ENCODE data around the gene LRRC8E. TPM values are rescaled to one million over a fixed set of nuclear protein-coding genes. Genes with fewer than 3 reads are reported as not detected.
A peak's percentile ranks its signal among the peaks of the same experiment; 100 is the strongest.

LRRC8E gene
- total and polyA plus RNA-seq, 10 of the 15 experiments (the other 5 are each of a cell fraction or from before 2014, with no cell fraction given) = 0.04 to 0.32 (median 0.25) TPM; not detected in 7

DNA sequence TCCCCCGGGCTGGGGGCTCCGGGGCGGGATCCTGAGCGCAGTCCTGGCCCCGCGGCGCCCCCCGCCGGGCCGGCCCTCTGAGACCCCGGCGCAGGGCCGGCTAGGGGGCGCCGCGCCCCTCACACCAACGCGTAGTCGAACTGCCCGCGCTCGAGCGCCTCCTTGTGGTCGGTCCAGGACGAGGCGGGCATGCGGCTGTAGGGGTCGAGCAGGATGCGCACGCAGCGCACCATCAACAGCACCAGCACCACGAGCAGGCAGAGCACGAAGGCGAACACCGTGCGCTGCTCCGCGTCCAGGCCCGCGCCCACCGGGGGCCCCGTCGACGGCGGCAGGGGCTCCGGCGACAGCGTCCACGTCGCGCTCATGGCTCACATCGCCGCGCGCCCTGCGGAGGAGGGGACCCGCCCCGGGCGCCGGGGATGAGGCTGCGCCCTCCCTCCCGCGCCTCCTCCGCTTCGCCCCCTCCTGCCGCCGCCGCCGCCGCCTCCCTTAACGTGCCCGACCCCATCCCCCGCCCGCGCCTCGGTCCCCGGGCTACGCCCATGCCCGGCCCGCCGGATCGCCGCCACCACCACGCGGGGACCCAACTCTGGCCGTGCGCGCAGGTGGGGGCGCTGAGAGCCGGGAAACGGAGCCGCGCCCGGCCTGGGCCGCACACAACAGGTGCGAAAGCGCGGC lies 37.0 kb downstream of the LRRC8E start:
- ATAC-seq (peak; percentile 57), DNase-seq (ENCODE audit: low read depth, low spot score) (no peak), FAIRE-seq (peak; percentile 91)
- CTCF ChIA-PET = no interaction called here
- Histone ChIP-seq H3K9me3 (replicated peaks; ENCODE audit: control insufficient read depth, insufficient read depth, low read length) (no peaks in the 10 kb centered on the region), H3K9ac (ENCODE audit: control insufficient read depth, insufficient read depth, low read length) (no peak overlapping the region), H2AFZ (ENCODE audit: control insufficient read depth, low read depth, low read length) (peak overlapping the region; percentile 29; the same call in 1 of the 2 replicates), H3K27ac (ENCODE audit: control insufficient read depth, insufficient read depth) (no peak overlapping the region), H3K27me3 (replicated peaks in 1 of 2; ENCODE audit: control insufficient read depth in 2 of 2, insufficient read depth in 2 of 2, low read length in 1 of 2) (no peaks in the 10 kb centered on the region), H3K4me2 (ENCODE audit: control insufficient read depth, insufficient read depth) (peak overlapping the region; percentile 55; the same call in 1 of the 2 replicates), H3K4me1 (ENCODE audit: control insufficient read depth, insufficient read depth, low read length) (peaks cover 5% of the 10 kb centered on the region; the same call in 1 of the 2 replicates), H3K79me2 (ENCODE audit: control insufficient read depth, insufficient read depth, low read length) (no peaks in the 10 kb centered on the region), H4K20me1 (ENCODE audit: control insufficient read depth, insufficient read depth) (no peaks in the 10 kb centered on the region; the same call in 1 of the 2 replicates), H3K4me3 (no peak overlapping the region), H3K36me3 (ENCODE audit: control insufficient read depth in 2 of 2, insufficient read depth in 2 of 2, low read length in 1 of 2) (peaks cover 0 to 3% of the 10 kb centered on the region in 2 experiments; a peak in 2 of 4 replicates)
- POLR2A ChIA-PET = no interaction called here
- WGBS (ENCODE audit: insufficient coverage, insufficient replicate concordance, low lambda C conversion rate, missing lambda C conversion rate) = 4% methylated on average over 51 of the region's 98 CpGs
- RAD21 ChIA-PET (ENCODE audit: unreplicated experiment) = no interaction called here
- BruUV-seq (replicated peaks) = no TSS peak
- SMC1A ChIA-PET (ENCODE audit: uncharacterized antibody, unreplicated experiment) = no interaction called here
- in situ Hi-C loops (cut with MboI) (no loop called here), intact Hi-C loops (cut with micrococcal nuclease; ENCODE audit: unreplicated experiment) (loop anchor here (1.0 kb wide), 1 partner anchor 72 kb away; no protein-coding TSS in a partner anchor)
- peak in 1 of 2 experiments; percentile 33; a peak in 1 of 4 replicates for TF ChIP-seq BHLHE40 (IDR thresholded peaks at IDR 0.05; ENCODE audit: borderline replicate concordance in 1 of 2, low read depth in 2 of 2, low read length in 1 of 2)
- TF ChIP-seq CBX3 (IDR thresholded peaks at IDR 0.05; ENCODE audit: borderline replicate concordance, low read depth) = no peak
- no peak for TF ChIP-seq STAT1 (conservative IDR thresholded peaks at IDR 0.05)
- TF ChIP-seq NR2F1 (conservative IDR thresholded peaks at IDR 0.05) = 0 out of 2 replicates have a peak, but pooled peaks have one; percentile 33
- TF ChIP-seq, protein P1, sequence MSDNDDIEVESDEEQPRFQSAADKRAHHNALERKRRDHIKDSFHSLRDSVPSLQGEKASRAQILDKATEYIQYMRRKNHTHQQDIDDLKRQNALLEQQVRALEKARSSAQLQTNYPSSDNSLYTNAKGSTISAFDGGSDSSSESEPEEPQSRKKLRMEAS (IDR thresholded peaks at IDR 0.05; ENCODE audit: low read depth, low read length) = peak; percentile 82
- TF ChIP-seq RUNX3 (IDR thresholded peaks at IDR 0.05; ENCODE audit: low read length) = peak; percentile 19; the same call in 1 of the 2 replicates
- peak; percentile 75; the same call in 1 of the 2 replicates for TF ChIP-seq LARP7 (IDR thresholded peaks at IDR 0.05)
- TF ChIP-seq SMC3 (IDR thresholded peaks at IDR 0.05; ENCODE audit: borderline replicate concordance, low read length) = peak; percentile 46; the same call in 1 of the 2 replicates
- no peak for TF ChIP-seq ZNF592 (IDR thresholded peaks at IDR 0.05)
- TF ChIP-seq ZNF384 (IDR thresholded peaks at IDR 0.05; ENCODE audit: borderline replicate concordance, low read depth, low read length) = no peak
- TF ChIP-seq IKZF1 (conservative IDR thresholded peaks at IDR 0.05) = 0 out of 2 replicates have a peak, but pooled peaks have one; percentile 51
- TF ChIP-seq RAD21 (IDR thresholded peaks at IDR 0.05; ENCODE audit: insufficient read depth, low read depth, low read length) = peak; percentile 48
- TF ChIP-seq YY1 (IDR thresholded peaks at IDR 0.05; ENCODE audit: low read depth, low read length) = peak; percentile 50; the same call in 1 of the 2 replicates
- TF ChIP-seq RB1 (IDR thresholded peaks at IDR 0.05; ENCODE audit: borderline replicate concordance) = peak; percentile 42; the same call in 1 of the 2 replicates
- TF ChIP-seq, protein P2, sequence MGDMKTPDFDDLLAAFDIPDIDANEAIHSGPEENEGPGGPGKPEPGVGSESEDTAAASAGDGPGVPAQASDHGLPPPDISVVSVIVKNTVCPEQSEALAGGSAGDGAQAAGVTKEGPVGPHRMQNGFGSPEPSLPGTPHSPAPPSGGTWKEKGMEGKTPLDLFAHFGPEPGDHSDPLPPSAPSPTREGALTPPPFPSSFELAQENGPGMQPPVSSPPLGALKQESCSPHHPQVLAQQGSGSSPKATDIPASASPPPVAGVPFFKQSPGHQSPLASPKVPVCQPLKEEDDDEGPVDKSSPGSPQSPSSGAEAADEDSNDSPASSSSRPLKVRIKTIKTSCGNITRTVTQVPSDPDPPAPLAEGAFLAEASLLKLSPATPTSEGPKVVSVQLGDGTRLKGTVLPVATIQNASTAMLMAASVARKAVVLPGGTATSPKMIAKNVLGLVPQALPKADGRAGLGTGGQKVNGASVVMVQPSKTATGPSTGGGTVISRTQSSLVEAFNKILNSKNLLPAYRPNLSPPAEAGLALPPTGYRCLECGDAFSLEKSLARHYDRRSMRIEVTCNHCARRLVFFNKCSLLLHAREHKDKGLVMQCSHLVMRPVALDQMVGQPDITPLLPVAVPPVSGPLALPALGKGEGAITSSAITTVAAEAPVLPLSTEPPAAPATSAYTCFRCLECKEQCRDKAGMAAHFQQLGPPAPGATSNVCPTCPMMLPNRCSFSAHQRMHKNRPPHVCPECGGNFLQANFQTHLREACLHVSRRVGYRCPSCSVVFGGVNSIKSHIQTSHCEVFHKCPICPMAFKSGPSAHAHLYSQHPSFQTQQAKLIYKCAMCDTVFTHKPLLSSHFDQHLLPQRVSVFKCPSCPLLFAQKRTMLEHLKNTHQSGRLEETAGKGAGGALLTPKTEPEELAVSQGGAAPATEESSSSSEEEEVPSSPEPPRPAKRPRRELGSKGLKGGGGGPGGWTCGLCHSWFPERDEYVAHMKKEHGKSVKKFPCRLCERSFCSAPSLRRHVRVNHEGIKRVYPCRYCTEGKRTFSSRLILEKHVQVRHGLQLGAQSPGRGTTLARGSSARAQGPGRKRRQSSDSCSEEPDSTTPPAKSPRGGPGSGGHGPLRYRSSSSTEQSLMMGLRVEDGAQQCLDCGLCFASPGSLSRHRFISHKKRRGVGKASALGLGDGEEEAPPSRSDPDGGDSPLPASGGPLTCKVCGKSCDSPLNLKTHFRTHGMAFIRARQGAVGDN (IDR thresholded peaks at IDR 0.05) = peak; percentile 37; the same call in 1 of the 2 replicates
